ENCODE measurements around the gene CRABP2.

The CRABP2 gene

DNA sequence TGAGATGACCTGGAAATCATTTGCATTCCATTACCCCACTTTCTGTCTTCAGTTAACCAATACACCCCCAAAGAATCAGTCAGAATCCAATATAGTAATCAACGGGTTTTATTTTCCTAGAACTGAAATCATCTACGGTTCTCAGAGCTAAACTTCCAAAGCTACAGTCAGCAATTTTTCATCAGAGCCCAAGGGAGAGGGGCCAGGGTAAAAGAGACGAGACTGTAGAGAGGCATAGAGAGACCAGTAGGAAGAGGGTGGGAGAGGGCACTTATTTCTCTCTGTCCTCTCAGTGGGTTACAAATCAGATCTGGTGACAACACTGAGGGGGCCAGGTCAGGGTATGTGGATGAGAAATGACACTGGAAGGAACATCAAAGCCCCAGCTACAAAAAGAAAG, 36.6 kb upstream of the CRABP2 start:
- DNase-seq (ENCODE audit: low read depth in 3 of 3) = no peak

GRCh38 chr1:156741481-156741983, 36.1 kb upstream of the CRABP2 start:
- DNase-seq (ENCODE audit: low read depth in 3 of 3) = no peak

DNA sequence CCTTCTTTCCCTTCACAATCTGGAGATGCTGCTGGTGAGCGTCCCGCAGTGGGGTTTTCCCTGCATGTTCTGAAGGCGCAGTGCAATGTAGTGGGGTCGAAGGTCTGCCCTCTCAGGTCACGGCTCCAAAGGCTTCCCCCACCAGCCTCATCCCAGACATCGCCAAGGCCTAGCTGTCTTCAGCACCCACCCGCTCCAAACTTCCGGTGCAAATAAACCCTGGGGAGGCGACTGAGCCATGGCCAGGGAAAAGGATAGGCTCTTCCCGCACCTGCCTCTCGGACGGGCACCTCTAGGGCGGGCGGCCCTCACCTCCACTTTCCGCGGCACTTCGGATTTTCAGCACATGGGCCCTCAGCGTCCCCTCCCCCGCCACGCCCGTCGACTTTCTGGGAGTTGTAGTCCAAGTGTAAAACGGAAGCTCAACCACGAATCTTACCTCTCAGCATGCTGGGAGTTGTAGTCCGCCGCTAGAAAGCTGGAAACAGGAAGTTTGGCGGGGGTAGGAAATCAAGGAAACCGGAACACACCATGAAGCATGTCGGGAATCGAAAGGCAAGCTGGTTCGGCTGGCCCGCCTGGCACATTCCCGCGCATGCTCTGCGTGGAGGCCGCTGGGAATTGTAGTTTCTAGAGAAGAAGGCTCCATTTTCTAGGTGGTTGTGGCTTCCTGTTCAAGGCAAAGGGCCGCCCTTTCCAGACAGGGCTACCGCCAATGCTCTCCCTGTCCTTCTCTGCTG, 35.5 kb upstream of the CRABP2 start, which contains the start of gene MRPL24:
Gene MRPL24, minus strand, starts transcription at position 348 of the 740 bp plus-strand sequence. CDS start 2,384 bp downstream, outside the sequence.
- peak; percentile 92 to 97 (median 96) for DNase-seq (ENCODE audit: low read depth in 3 of 3)

- DNase-seq (ENCODE audit: low read depth in 3 of 3) = no peak
These were observed 34.9 kb upstream of the CRABP2 start for GRCh38 chr1:156740237-156740740.

DNA sequence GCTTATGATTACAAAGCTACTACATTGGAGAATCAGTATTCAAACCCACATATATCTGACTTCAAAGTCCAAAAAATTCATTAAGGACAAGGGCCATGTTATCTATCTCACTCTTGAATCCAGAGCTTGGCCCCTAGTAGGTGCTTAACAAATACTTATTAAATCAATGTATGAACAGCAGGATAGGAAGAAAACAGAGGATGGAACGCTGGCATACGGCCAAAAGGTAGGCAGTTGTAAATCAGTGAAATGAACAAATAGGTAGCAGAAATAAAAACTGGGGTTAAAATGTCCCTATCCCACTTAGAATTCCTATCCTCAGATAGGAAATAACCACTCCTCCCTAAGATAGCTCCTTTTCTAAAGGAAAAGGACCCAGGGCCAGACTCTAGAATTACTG, 33.5 kb upstream of the CRABP2 start:
- no peak for DNase-seq (ENCODE audit: low read depth in 3 of 3)

- no peak for DNase-seq (ENCODE audit: low read depth in 3 of 3)
These were observed 33.0 kb upstream of the CRABP2 start for GRCh38 chr1:156738407-156738806.

- DNase-seq (ENCODE audit: low read depth in 3 of 3) = no peak
These were observed 28.7 kb upstream of the CRABP2 start for GRCh38 chr1:156733989-156734584.

GRCh38 chr1:156728599-156729462, 23.4 kb upstream of the CRABP2 start, which contains the start of gene ISG20L2:
Gene ISG20L2, minus strand, starts transcription at chr1:156728766. Its CDS starts 1,114 bp downstream, at chr1:156727652.
- DNase-seq (ENCODE audit: low read depth in 3 of 3) = peak; percentile 87 to 97 (median 93)

DNA sequence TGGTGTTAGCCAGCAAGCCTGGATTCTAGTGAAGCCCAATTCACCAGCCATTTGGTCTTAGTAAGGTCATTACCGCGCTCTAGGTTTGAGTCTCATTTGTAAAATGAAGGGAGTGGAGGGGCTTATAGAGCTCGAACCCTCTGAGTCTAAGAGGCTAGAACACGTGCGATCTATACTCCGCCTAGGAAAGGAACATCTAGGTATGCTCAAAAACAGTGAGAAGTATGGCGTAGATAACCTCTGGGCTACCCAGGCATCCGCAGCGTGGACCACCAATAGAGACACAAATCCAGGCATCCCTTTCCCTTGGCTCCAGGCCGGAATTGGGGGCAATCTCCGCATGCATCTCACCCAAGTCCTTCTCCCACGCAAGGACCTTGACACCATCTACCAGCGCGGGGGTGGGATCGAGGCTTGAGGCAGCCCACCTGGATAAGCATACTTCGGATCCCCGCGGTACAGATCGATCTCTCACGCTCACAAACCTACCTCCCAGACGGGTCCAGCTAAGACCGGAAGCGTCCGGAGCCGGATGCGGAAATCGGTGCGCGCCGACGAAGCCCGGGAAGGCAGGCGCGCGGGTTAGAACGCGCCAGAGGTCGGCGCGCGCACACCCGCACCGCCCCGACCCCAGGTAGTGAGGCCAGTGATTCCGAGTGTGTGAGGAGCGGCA, 22.7 kb upstream of the CRABP2 start, which contains the start of gene METTL25B:
Gene METTL25B, plus strand, starts transcription at position 544 of the 673 bp plus-strand sequence. CDS start 636 bp downstream, outside the sequence.
- DNase-seq (ENCODE audit: low read depth in 3 of 3) = peak; percentile 62 to 83 (median 70)

DNA sequence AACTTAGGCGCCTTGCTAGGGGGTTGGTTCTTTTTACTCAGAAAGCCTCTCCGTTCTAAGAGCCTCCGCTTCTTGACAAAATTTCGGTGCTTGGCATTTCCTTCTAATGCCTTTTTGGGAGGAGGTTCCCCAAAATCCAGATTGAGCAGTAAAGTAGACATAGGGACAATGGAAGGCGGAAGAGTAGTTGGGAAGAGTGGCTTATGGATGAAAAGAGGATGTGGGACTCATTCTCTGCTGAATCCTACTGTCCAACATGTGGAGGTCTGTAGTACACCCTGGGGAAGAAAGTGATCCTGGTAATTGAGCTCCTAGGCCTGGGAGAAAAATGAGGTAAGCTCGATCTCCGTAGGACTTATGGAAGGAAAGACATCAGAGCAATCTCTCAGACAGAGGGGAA, 22.1 kb upstream of the CRABP2 start:
- no peak for DNase-seq (ENCODE audit: low read depth in 3 of 3)

DNA sequence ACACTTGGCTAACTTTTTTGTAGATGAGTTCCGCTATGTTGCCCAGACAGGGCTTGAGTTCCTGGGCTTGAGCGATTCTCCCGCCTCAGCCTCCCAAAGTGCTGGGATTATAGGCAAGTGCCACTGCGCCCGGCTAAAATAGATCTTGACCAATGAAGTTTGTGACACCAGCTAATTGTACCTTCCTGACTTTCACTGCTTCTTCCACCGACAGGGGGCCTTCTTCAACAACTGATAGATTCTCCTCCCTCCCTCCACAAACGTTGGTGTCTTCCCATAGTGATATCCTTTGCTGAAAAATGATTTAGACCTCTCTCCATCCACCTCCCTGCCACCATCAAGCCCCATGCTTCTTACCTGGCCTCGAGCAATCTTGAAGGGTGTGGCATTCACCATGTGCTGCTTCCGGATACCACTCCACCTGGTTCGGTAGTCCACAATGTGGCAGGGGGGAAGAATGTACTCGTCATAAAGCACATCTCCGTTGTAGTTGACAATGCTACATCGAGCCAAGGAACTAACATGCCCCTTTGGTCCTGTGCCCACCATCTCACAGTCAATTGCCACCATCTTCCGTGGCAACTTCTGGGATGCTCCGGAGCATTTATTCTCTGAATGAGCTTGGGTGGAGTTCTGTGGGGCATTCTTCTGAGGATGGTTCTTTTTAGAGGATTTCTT, 21.3 kb upstream of the CRABP2 start:
- peak in 1 of 3 experiments; percentile 32 for DNase-seq (ENCODE audit: low read depth in 3 of 3)

DNA sequence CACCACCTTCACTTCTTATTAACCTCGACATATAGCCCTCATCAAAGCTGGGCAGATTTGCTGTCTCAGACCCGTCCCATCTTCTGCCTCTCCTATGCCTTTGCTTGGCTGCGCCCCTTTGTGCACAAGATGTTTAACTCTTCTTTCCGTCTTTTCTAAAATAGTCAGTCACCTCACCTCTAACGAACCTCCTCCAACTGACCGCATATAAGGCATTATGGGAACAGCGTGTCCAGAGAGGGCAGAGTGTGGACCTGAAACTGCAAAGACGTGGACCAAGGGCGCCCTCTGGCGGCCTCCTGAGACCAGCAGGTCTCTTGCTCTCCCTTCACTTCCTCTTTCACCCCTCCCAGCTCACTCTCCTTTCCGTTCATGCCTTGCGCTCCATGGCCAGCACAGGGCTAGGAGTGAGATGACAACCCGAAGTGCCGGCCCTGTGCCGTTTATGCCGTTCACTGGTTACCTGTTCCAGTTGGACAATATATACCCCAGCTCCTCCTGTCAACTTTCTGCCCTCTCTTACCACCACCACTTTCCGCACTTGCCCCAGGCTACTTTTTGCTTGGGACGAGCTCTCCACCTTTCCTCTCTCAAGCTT, 20.4 kb upstream of the CRABP2 start:
- peak; percentile 51 to 77 (median 58) for DNase-seq (ENCODE audit: low read depth in 3 of 3)

- DNase-seq (ENCODE audit: low read depth in 3 of 3) = no peak
These were observed 16.2 kb upstream of the CRABP2 start for GRCh38 chr1:156721535-156721934.

DNA sequence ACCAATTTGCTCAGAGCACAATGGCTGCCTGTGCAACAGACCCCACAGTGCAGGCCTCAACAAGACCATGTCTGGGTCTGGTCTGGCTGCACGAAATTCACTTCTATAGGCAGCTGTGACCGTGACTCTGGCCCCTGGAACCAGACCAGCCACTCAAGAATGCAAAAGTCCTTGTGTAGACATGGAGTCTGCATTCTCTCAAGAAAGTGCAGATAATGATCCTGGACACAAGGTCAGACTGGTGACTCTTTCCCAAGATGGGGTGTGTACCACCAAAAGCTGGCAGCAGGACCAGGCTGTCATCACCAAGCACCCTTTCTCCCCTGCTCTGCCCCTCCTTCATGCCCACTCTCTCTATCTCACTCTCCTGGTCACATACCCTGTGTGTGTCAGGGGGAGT, 15.7 kb upstream of the CRABP2 start:
- DNase-seq (ENCODE audit: low read depth in 3 of 3) = no peak

DNA sequence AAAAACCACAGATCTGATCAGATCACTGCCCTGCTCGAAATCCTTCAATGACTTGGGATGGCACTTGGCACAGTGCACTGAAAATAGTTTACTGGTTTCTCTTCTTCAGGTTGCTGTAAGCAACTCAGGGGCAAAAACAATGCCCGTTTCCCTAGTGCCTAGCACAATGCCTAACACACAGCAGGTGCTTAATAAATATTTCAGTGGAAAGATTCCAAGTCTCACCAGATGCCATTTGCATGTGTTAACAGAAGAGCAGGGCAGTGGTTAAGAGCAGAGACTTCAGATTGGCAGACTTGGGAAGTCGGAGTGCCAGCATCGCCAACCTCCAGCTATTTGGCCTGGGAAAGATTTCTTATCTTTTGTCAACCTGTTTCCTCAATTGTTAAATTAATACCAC, 12.0 kb upstream of the CRABP2 start:
- DNase-seq (ENCODE audit: low read depth in 3 of 3) = no peak

GRCh38 chr1:156714830-156715229, 9.4 kb upstream of the CRABP2 start:
- DNase-seq (ENCODE audit: low read depth in 3 of 3) = no peak

DNA sequence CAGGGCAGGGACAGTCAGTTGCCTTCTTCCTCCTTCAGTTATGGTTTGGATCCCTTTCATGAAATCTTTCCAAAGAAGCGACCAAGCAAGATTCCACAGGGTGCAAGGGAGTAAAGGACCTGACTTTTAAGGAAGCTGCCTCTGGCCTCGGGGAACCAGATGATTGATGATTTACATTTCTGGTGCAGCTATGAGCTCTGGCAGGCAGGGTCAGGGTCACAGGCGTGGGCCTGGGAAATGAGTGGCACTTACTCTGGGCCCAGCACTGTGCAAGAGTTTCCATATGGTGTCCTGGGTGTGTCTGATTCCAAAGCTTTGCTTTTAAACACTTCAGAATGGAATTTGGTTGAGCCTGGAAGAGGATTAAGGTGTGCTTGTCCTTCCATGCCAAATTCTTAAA, 7.2 kb upstream of the CRABP2 start:
- no peak for DNase-seq (ENCODE audit: low read depth in 3 of 3)

DNA sequence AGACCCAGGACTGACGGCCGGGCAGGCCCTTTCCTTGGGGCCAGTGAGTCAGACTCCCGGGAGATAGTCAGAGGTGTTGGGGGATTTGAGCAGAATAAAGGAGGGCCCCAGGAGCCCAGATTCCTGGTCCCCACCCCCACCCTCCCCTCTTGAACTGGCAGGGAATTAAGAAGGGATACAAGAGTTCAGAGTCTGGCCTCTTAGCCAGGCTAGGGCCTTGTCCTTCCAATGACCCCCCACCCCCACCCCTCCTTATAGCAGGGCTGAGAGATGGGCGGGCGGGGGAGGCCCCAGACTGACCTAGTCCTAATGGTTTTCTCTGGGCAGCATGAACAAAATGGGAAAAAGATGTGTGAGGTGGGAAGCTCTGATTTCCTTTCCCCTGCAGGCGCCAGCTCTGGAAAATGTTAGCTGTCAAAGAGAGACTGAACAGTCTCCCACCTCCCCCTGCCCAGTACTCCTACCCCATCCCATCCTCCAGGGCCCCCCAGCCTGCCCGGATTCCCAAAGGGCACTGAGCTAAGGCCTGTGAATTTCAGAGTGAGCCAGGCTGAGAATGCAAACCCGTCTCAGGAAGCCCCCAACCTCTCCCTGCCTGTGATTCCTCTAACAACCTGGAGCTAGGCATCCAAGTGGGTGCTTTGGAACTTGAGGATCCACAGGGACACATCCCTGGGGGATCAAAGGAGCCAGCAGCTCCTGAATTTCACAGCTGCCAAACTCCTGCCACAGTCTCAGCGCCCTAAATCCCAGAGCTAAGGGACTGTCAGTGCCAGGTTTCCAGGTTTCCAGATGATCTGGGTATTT, 5.8 kb upstream of the CRABP2 start:
- DNase-seq (ENCODE audit: low read depth in 3 of 3) = no peak

GRCh38 chr1:156709757-156710489, 4.5 kb upstream of the CRABP2 start:
- no peak for DNase-seq (ENCODE audit: low read depth in 3 of 3)

Data from stimulated activated CD4-positive, alpha-beta T cell treated with anti-CD3 and anti-CD28 coated beads, TNF-alpha, amount 100 ng/mL, for 24 hours (primary cell).